Measurements from ENCODE around the gene PIK3C2G. TPM values are rescaled to one million over a fixed set of nuclear protein-coding genes. Genes with fewer than 3 reads are reported as not detected.

Gene PIK3C2G
- total and polyA plus RNA-seq, 2 of the 13 experiments (the other 11 are each of a cell fraction or from before 2014, with no cell fraction given), result not detected

GRCh38 chr12:18492372-18493025 is 231.2 kb downstream of the PIK3C2G start:
- TF ChIP-seq ZNF597 (CRISPR knock-in tag; IDR thresholded peaks at IDR 0.05) (no peak), SIX4 (CRISPR knock-in tag; IDR thresholded peaks at IDR 0.05) (no peak), FOXM1 (CRISPR knock-in tag; IDR thresholded peaks at IDR 0.05) (no peak), MAX (IDR thresholded peaks at IDR 0.05) (no peak), KMT2B (CRISPR knock-in tag; IDR thresholded peaks at IDR 0.05) (no peak)
- H3K9ac ChIP-seq (ENCODE audit: insufficient read depth, low read depth, low read length), result no peak overlapping the region
- no peaks in the 10 kb centered on the region for H3K27me3 ChIP-seq (ENCODE audit: control insufficient read depth in 1 of 2, insufficient read depth in 2 of 2, low read length in 2 of 2)
- H3K4me3 ChIP-seq (replicated peaks in 1 of 3; ENCODE audit: insufficient read depth in 1 of 3, low read depth in 2 of 3, low read length in 3 of 3), result no peak overlapping the region
- POLR2A ChIA-PET, result no interaction called here
- FAIRE-seq, result no peak
- CTCF ChIA-PET (ENCODE audit: low intra/inter-chr PET ratio, low total read pairs), result no interaction called here
- no peak overlapping the region for H3K4me2 ChIP-seq (ENCODE audit: low read depth, low read length)
- ATAC-seq, result no peak
- H4K20me1 ChIP-seq (ENCODE audit: insufficient read depth, low read length), result no peaks in the 10 kb centered on the region
- no peak overlapping the region for H3K27ac ChIP-seq (ENCODE audit: extremely low read length, insufficient read depth, low read length)
- WGBS (ENCODE audit: low lambda C conversion rate), result 12% methylated on average over 2 of the region's 2 CpGs
- H2AFZ ChIP-seq (ENCODE audit: low read length), result no peak overlapping the region
- no peak for DNase-seq (ENCODE audit: low spot score)
- no peaks in the 10 kb centered on the region for H3K9me3 ChIP-seq (ENCODE audit: low read length)
- no peaks in the 10 kb centered on the region for H3K79me2 ChIP-seq (ENCODE audit: insufficient read depth, low read length)
- in situ Hi-C loops (cut with HindIII; ENCODE audit: extremely low pct_ligation_motif_present, low pct_unique_long_range_greater_than_20kb) (no loop called here), intact Hi-C loops (cut with micrococcal nuclease; ENCODE audit: unreplicated experiment) (no loop called here)
- no peaks in the 10 kb centered on the region for H3K36me3 ChIP-seq (replicated peaks in 1 of 2; ENCODE audit: control insufficient read depth in 1 of 2, insufficient read depth in 2 of 2, low read length in 2 of 2)
- H3K4me1 ChIP-seq (ENCODE audit: insufficient read depth, low read length), result no peaks in the 10 kb centered on the region
- no TSS peak for BruUV-seq (replicated peaks)

GRCh38 chr12:18496156-18496555 is 234.8 kb downstream of the PIK3C2G start:
- TF ChIP-seq ZNF138 (CRISPR knock-in tag; IDR thresholded peaks at IDR 0.05; ENCODE audit: low read depth) (no peak), KLF6 (CRISPR knock-in tag; IDR thresholded peaks at IDR 0.05) (no peak), ZBTB21 (CRISPR knock-in tag; IDR thresholded peaks at IDR 0.05) (no peak), MYPOP (CRISPR knock-in tag; IDR thresholded peaks at IDR 0.05) (no peak), ZNF292 (CRISPR knock-in tag; IDR thresholded peaks at IDR 0.05; ENCODE audit: borderline replicate concordance, low read depth) (no peak), MIER2 (CRISPR knock-in tag; IDR thresholded peaks at IDR 0.05) (no peak), NCOA1 (CRISPR knock-in tag; IDR thresholded peaks at IDR 0.05) (no peak), ISX (CRISPR knock-in tag; conservative IDR thresholded peaks at IDR 0.05) (no peak)
- WGBS (ENCODE audit: low lambda C conversion rate), result 46% methylated on average over 2 of the region's 2 CpGs

More at GRCh38 chr12:18496156-18496555, 234.8 kb downstream of the PIK3C2G start:
- Histone ChIP-seq H3K9me3 (ENCODE audit: low read length) (no peaks in the 10 kb centered on the region), H3K9ac (ENCODE audit: insufficient read depth, low read depth, low read length) (no peak overlapping the region), H2AFZ (ENCODE audit: low read length) (no peak overlapping the region), H3K27ac (ENCODE audit: extremely low read length, insufficient read depth, low read length) (no peak overlapping the region), H3K36me3 (replicated peaks in 1 of 2; ENCODE audit: control insufficient read depth in 1 of 2, insufficient read depth in 2 of 2, low read length in 2 of 2) (no peaks in the 10 kb centered on the region), H3K27me3 (ENCODE audit: control insufficient read depth in 1 of 2, insufficient read depth in 2 of 2, low read length in 2 of 2) (no peaks in the 10 kb centered on the region), H3K4me1 (ENCODE audit: insufficient read depth, low read length) (no peaks in the 10 kb centered on the region), H4K20me1 (ENCODE audit: insufficient read depth, low read length) (no peaks in the 10 kb centered on the region), H3K4me3 (replicated peaks in 1 of 3; ENCODE audit: insufficient read depth in 1 of 3, low read depth in 2 of 3, low read length in 3 of 3) (no peak overlapping the region), H3K4me2 (ENCODE audit: low read depth, low read length) (no peak overlapping the region), H3K79me2 (ENCODE audit: insufficient read depth, low read length) (no peaks in the 10 kb centered on the region)
- ChIA-PET CTCF (ENCODE audit: low intra/inter-chr PET ratio, low total read pairs) (no interaction called here), POLR2A (no interaction called here)
- FAIRE-seq (no peak), DNase-seq (ENCODE audit: low spot score) (no peak), ATAC-seq (no peak)
- BruUV-seq (replicated peaks), result no TSS peak
- in situ Hi-C loops (cut with HindIII; ENCODE audit: extremely low pct_ligation_motif_present, low pct_unique_long_range_greater_than_20kb) (no loop called here), intact Hi-C loops (cut with micrococcal nuclease; ENCODE audit: unreplicated experiment) (no loop called here)
